Keratinocyte (primary cell): Measurements from ENCODE around the gene PRDX2.
A peak's percentile ranks its signal among the peaks of the same experiment; 100 is the strongest.

ENCODE experiments used
- CTCF ChIP-seq, 3 experiments: IDR thresholded peaks in 1 of 3; conservative IDR thresholded peaks in 1 of 3; optimal IDR thresholded peaks in 1 of 3; 2 replicates in 2 of 3; 3 replicates in 1 of 3; pipeline versions ENCODE3 to v1.5.1; 2011; ENCODE audit warnings: low read length in 3 of 3, mild to moderate bottlenecking in 3 of 3, moderate library complexity in 2 of 3, control low read depth in 1 of 3, inconsistent platforms in 1 of 3; ENCODE audit not compliant: insufficient read depth in 2 of 3; ENCODE audit errors: extremely low read depth in 1 of 3
- EZH2 ChIP-seq: IDR thresholded peaks from one replicate; pipeline ENCODE4 v1.6.1; 2012; ENCODE audit warnings: inconsistent platforms, mild to moderate bottlenecking, low read length, moderate library complexity

GRCh38 chr19:12773571-12773970 is 28.0 kb downstream of the PRDX2 start:
- TF ChIP-seq CTCF (optimal IDR thresholded peaks at IDR 0.05 in 1 of 3, IDR thresholded peaks at IDR 0.05 in 1 of 3, conservative IDR thresholded peaks at IDR 0.05 in 1 of 3; ENCODE audit: extremely low read depth in 1 of 3, insufficient read depth in 2 of 3, low read length in 3 of 3) (peak; percentile 36 to 45 (median 41)), EZH2 (no peak)
